H1 (cell line): ENCODE results near the gene BLNK. TPM values are rescaled to one million over a fixed set of nuclear protein-coding genes. Genes with fewer than 3 reads are reported as not detected.

Experiments
- CTCF ChIA-PET: fragments of 300-600 bp; sonication (Branson Sonifier 250); formaldehyde crosslinking; loops from one replicate; lab custom pipeline; 2021; ENCODE audit not compliant: partially characterized antibody; lab: Charles Lee
- POLR2A ChIA-PET: fragments of 300-600 bp; sonication (Branson Sonifier 250); formaldehyde crosslinking; loops from one replicate; lab custom pipeline; 2021; ENCODE audit warnings: inconsistent platforms; ENCODE audit not compliant: partially characterized antibody; lab: Charles Lee
- DNase-seq, 2 experiments: peaks; one replicate each; pipeline versions ENCODE4 v3.0.0 to v3.0.0-alpha.2; 2010 to 2022; ENCODE audit warnings: low spot score in 2 of 2, low read depth in 1 of 2, mixed read lengths in 1 of 2
- FAIRE-seq: peaks from 2 replicates; lab custom pipeline; 2011; peaks lifted over from hg19 to GRCh38; lab: Jason Lieb, UNC
- H2AFZ ChIP-seq: 2 replicates; pipeline ENCODE4 v1.8.1; 2012; ENCODE audit warnings: low read length, inconsistent platforms
- H2AK5ac ChIP-seq: 2 replicates; pipeline ENCODE4 v1.6.1; 2013; ENCODE audit warnings: low read depth, low read length
- H2BK120ac ChIP-seq: replicated peaks from 2 replicates; pipeline ENCODE3; 2013; ENCODE audit warnings: low read depth, low read length, inconsistent platforms
- H2BK12ac ChIP-seq: 2 replicates; pipeline ENCODE4 v1.6.1; 2013; ENCODE audit warnings: low read depth, low read length
- H2BK15ac ChIP-seq: 2 replicates; pipeline ENCODE4 v1.6.1; 2013; ENCODE audit warnings: low read length
- H2BK20ac ChIP-seq: 2 replicates; pipeline ENCODE4 v1.6.1; 2013; ENCODE audit warnings: low read length
- H2BK5ac ChIP-seq: 2 replicates; pipeline ENCODE4 v1.6.1; 2013; ENCODE audit warnings: low read depth, low read length
- H3K14ac ChIP-seq: 2 replicates; pipeline ENCODE4 v1.6.1; 2013; ENCODE audit warnings: inconsistent platforms; ENCODE audit not compliant: insufficient read length
- H3K18ac ChIP-seq: 2 replicates; pipeline ENCODE4 v1.6.1; 2013; ENCODE audit warnings: low read length; ENCODE audit errors: extremely low read depth
- H3K23ac ChIP-seq: 2 replicates; pipeline ENCODE4 v1.6.1; 2013; ENCODE audit warnings: inconsistent platforms; ENCODE audit not compliant: insufficient read length
- H3K23me2 ChIP-seq: 2 replicates; pipeline ENCODE4 v1.6.1; 2013; ENCODE audit warnings: low read depth, low read length
- H3K27ac ChIP-seq: 2 replicates; pipeline ENCODE4 v1.6.1; 2011; ENCODE audit warnings: low read depth, low read length, inconsistent platforms
- H3K27me3 ChIP-seq, 4 experiments: replicated peaks in 1 of 4; 1 replicate in 1 of 4; 2 replicates in 3 of 4; pipeline versions ENCODE4 v1.6.1 to v1.8.1; 2011 to 2013; ENCODE audit warnings: low read length in 3 of 4, mild to moderate bottlenecking in 3 of 4, inconsistent platforms in 2 of 4, mixed read lengths in 2 of 4, moderate library complexity in 1 of 4; ENCODE audit not compliant: control insufficient read depth in 3 of 4, insufficient read depth in 3 of 4; ENCODE audit errors: extremely low read depth in 1 of 4
- H3K36me3 ChIP-seq, 4 experiments: 2 replicates each; pipeline versions ENCODE4 v1.6.1 to v1.8.1; 2011 to 2013; ENCODE audit warnings: mild to moderate bottlenecking in 4 of 4, low read length in 3 of 4, moderate library complexity in 2 of 4, control low read depth in 1 of 4, inconsistent platforms in 1 of 4; ENCODE audit not compliant: insufficient read depth in 4 of 4, control insufficient read depth in 2 of 4
- H3K4ac ChIP-seq: replicated peaks from 2 replicates; pipeline ENCODE3; 2013; ENCODE audit warnings: low read length, low read depth, mixed read lengths, inconsistent platforms; ENCODE audit not compliant: insufficient read length
- H3K4me1 ChIP-seq, 4 experiments: replicated peaks in 1 of 4; 1 replicate in 1 of 4; 2 replicates in 3 of 4; pipeline versions ENCODE4 v1.6.1 to v1.8.1; 2011 to 2013; ENCODE audit warnings: low read length in 3 of 4, inconsistent platforms in 2 of 4, mixed read lengths in 1 of 4; ENCODE audit not compliant: insufficient read depth in 4 of 4, control insufficient read depth in 3 of 4
- H3K4me2 ChIP-seq, 2 experiments: 2 replicates each; pipeline versions ENCODE4 v1.6.1 to v1.8.1; 2011 to 2013; ENCODE audit warnings: low read depth in 2 of 2, low read length in 2 of 2, control low read depth in 1 of 2, inconsistent platforms in 1 of 2, mild to moderate bottlenecking in 1 of 2; ENCODE audit not compliant: insufficient read depth in 1 of 2
- H3K4me3 ChIP-seq, 4 experiments: fragments of 200-600, 300-600 bp in 1 of 4; sonication (generic), shearing (Covaris generic), sonication (Bioruptor Twin) in 1 of 4; 2 replicates each; pipeline versions ENCODE4 v1.5.1 to v1.8.1; 2011 to 2016; ENCODE audit warnings: low read length in 4 of 4, low read depth in 3 of 4, control low read depth in 2 of 4, inconsistent platforms in 2 of 4, mild to moderate bottlenecking in 2 of 4, mixed read lengths in 1 of 4, moderate library complexity in 1 of 4; ENCODE audit not compliant: insufficient read depth in 2 of 4; ENCODE audit errors: extremely low read depth in 1 of 4
- H3K56ac ChIP-seq: replicated peaks from 2 replicates; pipeline ENCODE3; 2013; ENCODE audit warnings: low read depth, mild to moderate bottlenecking, mixed read lengths, low read length, inconsistent platforms; ENCODE audit not compliant: insufficient read length
- H3K79me1 ChIP-seq: 2 replicates; pipeline ENCODE4 v1.6.1; 2013; ENCODE audit warnings: low read depth, low read length, control low read depth
- H3K79me2 ChIP-seq, 2 experiments: 2 replicates each; pipeline versions ENCODE4 v1.6.1 to v1.8.1; 2012 to 2013; ENCODE audit warnings: low read length in 2 of 2, mild to moderate bottlenecking in 2 of 2, inconsistent platforms in 1 of 2; ENCODE audit not compliant: insufficient read depth in 2 of 2, control insufficient read depth in 1 of 2
- H3K9ac ChIP-seq, 4 experiments: replicated peaks in 1 of 4; 1 replicate in 1 of 4; 2 replicates in 3 of 4; pipeline versions ENCODE4 v1.6.1 to v1.8.1; 2011 to 2013; ENCODE audit warnings: low read depth in 3 of 4, low read length in 3 of 4, control low read depth in 2 of 4, mild to moderate bottlenecking in 2 of 4, moderate library complexity in 2 of 4, inconsistent platforms in 1 of 4; ENCODE audit errors: extremely low read depth in 1 of 4
- H3K9me3 ChIP-seq, 2 experiments: 2 replicates each; pipeline versions ENCODE4 v1.6.1 to v1.8.1; 2012 to 2013; ENCODE audit warnings: mild to moderate bottlenecking in 2 of 2, moderate library complexity in 2 of 2, control low read depth in 1 of 2, inconsistent platforms in 1 of 2, low read depth in 1 of 2, low read length in 1 of 2, mixed read lengths in 1 of 2; ENCODE audit not compliant: insufficient read depth in 2 of 2
- H4K20me1 ChIP-seq, 2 experiments: replicated peaks in 1 of 2; 2 replicates each; pipeline versions ENCODE3 to v1.8.1; 2011 to 2013; ENCODE audit warnings: inconsistent platforms in 2 of 2, low read length in 2 of 2, mild to moderate bottlenecking in 1 of 2; ENCODE audit not compliant: insufficient read depth in 2 of 2, control insufficient read depth in 1 of 2
- H4K5ac ChIP-seq: 2 replicates; pipeline ENCODE4 v1.6.1; 2013; ENCODE audit warnings: low read length, low read depth, mixed read lengths, inconsistent platforms; ENCODE audit not compliant: insufficient read length
- H4K8ac ChIP-seq: 2 replicates; pipeline ENCODE4 v1.8.0; 2013; ENCODE audit warnings: mild to moderate bottlenecking, moderate library complexity, low read length, inconsistent platforms; ENCODE audit not compliant: insufficient read depth; ENCODE audit errors: extremely low read depth
- H4K91ac ChIP-seq: replicated peaks from 2 replicates; pipeline ENCODE3; 2013; ENCODE audit warnings: low read length, mixed read lengths, inconsistent platforms; ENCODE audit not compliant: insufficient read length
- BRCA1 ChIP-seq: IDR thresholded peaks from 2 replicates; pipeline ENCODE4 v1.6.1; 2012; ENCODE audit warnings: low read depth, low read length, improper control_type of control experiment
- WGBS, 2 experiments: shearing (Covaris generic) in 1 of 2; methylation state at CpG; one replicate each; pipeline versions ENCODE4 v1.1.6 to v1.1.7; 2013 to 2015; ENCODE audit warnings: low lambda C conversion rate in 2 of 2, mixed read lengths in 2 of 2, inconsistent platforms in 1 of 2, low coverage in 1 of 2, missing lambda C conversion rate in 1 of 2; ENCODE audit not compliant: insufficient replicate concordance in 2 of 2, insufficient coverage in 1 of 2, insufficient read length in 1 of 2; ENCODE audit errors: extremely low coverage in 1 of 2, missing lambda C conversion rate in 1 of 2; 5-methylcytosine and 5-hydroxymethylcytosine counted together
- polyA plus RNA-seq, 7 experiments: library from polyadenylated mRNA; depleted of rRNA in 3 of 7; stranded (reverse) in 5 of 7; unstranded in 2 of 7; fragments of >200 nt in 5 of 7; fragments of 200-250 nt in 2 of 7; gene quantifications; 1 replicate in 5 of 7; 2 replicates in 1 of 7; 4 replicates in 1 of 7; pipeline versions ENCODE4 v1.2.1 to v1.2.3, GENCODE V29; 2011 to 2013; ENCODE audit warnings: missing spikeins in 2 of 7, mixed read lengths in 2 of 7
- total RNA-seq: library from RNA; stranded (reverse); fragmentation: NEBNext Ultra II Directional; extraction: Animal tissue kit (Norgen Biotek cat#: 25700); gene quantifications from 2 replicates; pipeline ENCODE4 v1.2.1, GENCODE V29; 2021

BLNK gene
- total and polyA plus RNA-seq, 2 of the 8 experiments (the other 6 are each of a cell fraction or from before 2014, with no cell fraction given): not detected

DNA sequence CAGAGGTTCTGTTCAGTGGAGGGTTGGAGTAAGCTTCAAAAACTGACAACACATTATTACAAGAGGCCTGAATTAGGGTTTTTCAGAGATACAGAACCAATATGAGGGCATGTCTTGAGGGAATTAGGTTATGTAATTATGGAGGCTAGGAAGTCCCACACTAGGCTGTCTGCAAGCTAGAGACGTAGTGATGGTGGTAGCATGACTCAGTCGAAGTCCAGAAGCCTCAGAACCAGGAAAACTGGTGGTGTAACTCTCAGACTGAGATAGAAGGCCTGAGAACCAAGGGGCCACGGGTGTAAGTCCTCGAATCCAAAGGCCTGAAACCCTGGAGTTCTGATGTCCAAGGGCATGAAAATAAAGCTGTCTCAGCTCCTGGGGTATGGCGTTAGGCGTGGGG, 105.6 kb downstream of the BLNK start:
- Histone ChIP-seq H3K36me3 (peaks cover 0 to 14% (median 0%) of the 10 kb centered on the region in 4 experiments; a peak in 1 of 8 replicates), H3K18ac (no peak overlapping the region), H2BK20ac (no peak overlapping the region), H3K14ac (no peak overlapping the region), H3K4ac (no peak overlapping the region), H2AK5ac (no peak overlapping the region), H3K4me1 (no peaks in the 10 kb centered on the region), H4K20me1 (no peaks in the 10 kb centered on the region), H2BK12ac (no peak overlapping the region), H3K9ac (no peak overlapping the region), H4K8ac (no peak overlapping the region), H3K4me2 (no peak overlapping the region), H3K56ac (no peak overlapping the region), H3K23ac (no peak overlapping the region), H3K4me3 (no peak overlapping the region), H3K27ac (no peak overlapping the region), H3K9me3 (no peaks in the 10 kb centered on the region; a peak in 1 of 4 replicates), H2BK120ac (no peak overlapping the region), H3K79me1 (no peaks in the 10 kb centered on the region), H2BK5ac (no peak overlapping the region), H2BK15ac (no peak overlapping the region), H2AFZ (no peak overlapping the region), H3K79me2 (no peaks in the 10 kb centered on the region), H4K91ac (no peak overlapping the region), H4K5ac (no peak overlapping the region), H3K27me3 (no peaks in the 10 kb centered on the region), H3K23me2 (no peaks in the 10 kb centered on the region)
- FAIRE-seq (no peak), DNase-seq (no peak)
- ChIA-PET POLR2A (interaction anchor here (0.9 to 1.4 kb wide), 3 partner anchors 9 to 36 kb away, joined by 3 to 7 read pairs (median 4); partner anchors contain the start of gene ZNF518A), CTCF (interaction anchor here (1.1 to 1.5 kb wide), 4 partner anchors 23 to 148 kb away, joined by 3 to 6 read pairs (median 4); no protein-coding TSS in a partner anchor)
- 93% methylated on average over 6 of the region's 6 CpGs; no CpG with 5 or more reads in 1 of the 2 experiments for WGBS, 2 experiments
- TF ChIP-seq BRCA1: no peak
